SK-N-SH treated with all-trans-retinoic acid at 6 μM for 48 hours (cell line): Measurements from ENCODE around the gene MTCH1.
"Not testable (repeated sequence)": the region's sequence is repeated elsewhere in the genome, so short reads cannot be mapped to it uniquely, and the experiment has no call there.

ENCODE experiments used
- ATAC-seq: fragments of 200-7000 bp; cut with Tn5 transposase; 3 replicates; pipeline ENCODE4 v1.9.1; 2020; ENCODE audit warnings: mild to moderate bottlenecking, moderate library complexity
- ARNTL ChIP-seq: fragments of 450-650 bp; formaldehyde crosslinking; IDR thresholded peaks from 2 replicates; pipeline ENCODE4 v1.5.0; 2020; ENCODE audit warnings: low read depth, mild to moderate bottlenecking, moderate library complexity, borderline replicate concordance
- BACH2 ChIP-seq: fragments of 250-450 bp; sonication (Bioruptor Pico); IDR thresholded peaks from 2 replicates; pipeline ENCODE4 v1.9.0; 2021; ENCODE audit warnings: mild to moderate bottlenecking, borderline replicate concordance
- CREB5 ChIP-seq: fragments of 250-450 bp; sonication (Bioruptor Pico); IDR thresholded peaks from 2 replicates; pipeline ENCODE4 v1.5.1; 2020; ENCODE audit warnings: low read depth, mild to moderate bottlenecking, moderate library complexity
- CSDC2 ChIP-seq: fragments of 250-450 bp; sonication (Bioruptor Pico); IDR thresholded peaks from 2 replicates; pipeline ENCODE4 v1.5.0; 2020; ENCODE audit warnings: mild to moderate bottlenecking, moderate library complexity
- CSRNP3 ChIP-seq: fragments of 250-450 bp; sonication (Bioruptor Pico); IDR thresholded peaks from 2 replicates; pipeline ENCODE4 v1.5.1; 2021; ENCODE audit warnings: mild to moderate bottlenecking, moderate library complexity
- ESRRG ChIP-seq: fragments of 250-450 bp; sonication (Bioruptor Pico); IDR thresholded peaks from 2 replicates; pipeline ENCODE4 v1.6.1; 2021; ENCODE audit warnings: mild to moderate bottlenecking
- GLIS3 ChIP-seq: fragments of 250-450 bp; sonication (Bioruptor Pico); IDR thresholded peaks from 2 replicates; pipeline ENCODE4 v1.5.0; 2020; ENCODE audit warnings: mild to moderate bottlenecking, moderate library complexity
- ISL1 ChIP-seq: fragments of 250-450 bp; sonication (Bioruptor Pico); IDR thresholded peaks from 2 replicates; pipeline ENCODE4 v2.1.2; 2022; ENCODE audit warnings: mild to moderate bottlenecking, moderate library complexity
- OSR1 ChIP-seq: fragments of 250-450 bp; sonication (Bioruptor Pico); IDR thresholded peaks from 2 replicates; pipeline ENCODE4 v1.8.0; 2022; ENCODE audit warnings: moderate library complexity, mild to moderate bottlenecking, inconsistent platforms
- RARB ChIP-seq: fragments of 250-450 bp; sonication (Bioruptor Pico); IDR thresholded peaks from 2 replicates; pipeline ENCODE4 v1.8.0; 2021; ENCODE audit warnings: mild to moderate bottlenecking, moderate library complexity
- SNAI2 ChIP-seq: fragments of 250-450 bp; sonication (Bioruptor Pico); IDR thresholded peaks from 2 replicates; pipeline ENCODE4 v1.5.0; 2020; ENCODE audit warnings: mild to moderate bottlenecking, moderate library complexity
- TCF4 ChIP-seq: fragments of 250-450 bp; sonication (Bioruptor Pico); IDR thresholded peaks from 2 replicates; pipeline ENCODE4 v1.8.0; 2021; ENCODE audit warnings: mild to moderate bottlenecking, moderate library complexity, borderline replicate concordance
- ZC3H10 ChIP-seq: fragments of 250-450 bp; sonication (Bioruptor Pico); IDR thresholded peaks from 2 replicates; pipeline ENCODE4 v1.5.1; 2021; ENCODE audit warnings: mild to moderate bottlenecking, moderate library complexity
- ZFP3 ChIP-seq: fragments of 250-450 bp; sonication (Bioruptor Pico); IDR thresholded peaks from 2 replicates; pipeline ENCODE4 v1.5.0; 2020; ENCODE audit warnings: mild to moderate bottlenecking, moderate library complexity
- ZFP30 ChIP-seq: fragments of 450-650 bp; formaldehyde crosslinking; IDR thresholded peaks from 2 replicates; pipeline ENCODE4 v1.5.0; 2022; ENCODE audit warnings: mild to moderate bottlenecking, moderate library complexity
- ZNF565 ChIP-seq: fragments of 450-650 bp; formaldehyde crosslinking; conservative IDR thresholded peaks from 2 replicates; pipeline ENCODE4 v1.5.0; 2020; ENCODE audit warnings: low read depth, mild to moderate bottlenecking, moderate library complexity
- ZNF70 ChIP-seq: fragments of 450-650 bp; formaldehyde crosslinking; IDR thresholded peaks from 2 replicates; pipeline ENCODE4 v1.5.0; 2020; ENCODE audit warnings: mild to moderate bottlenecking, moderate library complexity
- ZNF8 ChIP-seq: fragments of 450-650 bp; formaldehyde crosslinking; IDR thresholded peaks from 2 replicates; pipeline ENCODE4 v1.5.0; 2020; ENCODE audit warnings: mild to moderate bottlenecking, moderate library complexity
- TF ChIP-seq, protein P1 (sequence below): fragments of 250-450 bp; sonication (Bioruptor Pico); IDR thresholded peaks from 2 replicates; pipeline ENCODE4 v1.8.0; 2020; ENCODE audit warnings: mild to moderate bottlenecking, moderate library complexity, borderline replicate concordance
- TF ChIP-seq, protein P2 (sequence below): fragments of 250-450 bp; sonication (Bioruptor Pico); IDR thresholded peaks from 2 replicates; pipeline ENCODE4 v1.8.0; 2021; ENCODE audit warnings: low read depth, mild to moderate bottlenecking, moderate library complexity, borderline replicate concordance

Gene MTCH1

GRCh38 chr6:36997811-36998722 lies 12.1 kb upstream of the MTCH1 start:
- no peak for TF ChIP-seq SNAI2 (CRISPR knock-in tag)
- TF ChIP-seq ZNF70 (CRISPR knock-in tag) = no peak
- TF ChIP-seq, protein P1, sequence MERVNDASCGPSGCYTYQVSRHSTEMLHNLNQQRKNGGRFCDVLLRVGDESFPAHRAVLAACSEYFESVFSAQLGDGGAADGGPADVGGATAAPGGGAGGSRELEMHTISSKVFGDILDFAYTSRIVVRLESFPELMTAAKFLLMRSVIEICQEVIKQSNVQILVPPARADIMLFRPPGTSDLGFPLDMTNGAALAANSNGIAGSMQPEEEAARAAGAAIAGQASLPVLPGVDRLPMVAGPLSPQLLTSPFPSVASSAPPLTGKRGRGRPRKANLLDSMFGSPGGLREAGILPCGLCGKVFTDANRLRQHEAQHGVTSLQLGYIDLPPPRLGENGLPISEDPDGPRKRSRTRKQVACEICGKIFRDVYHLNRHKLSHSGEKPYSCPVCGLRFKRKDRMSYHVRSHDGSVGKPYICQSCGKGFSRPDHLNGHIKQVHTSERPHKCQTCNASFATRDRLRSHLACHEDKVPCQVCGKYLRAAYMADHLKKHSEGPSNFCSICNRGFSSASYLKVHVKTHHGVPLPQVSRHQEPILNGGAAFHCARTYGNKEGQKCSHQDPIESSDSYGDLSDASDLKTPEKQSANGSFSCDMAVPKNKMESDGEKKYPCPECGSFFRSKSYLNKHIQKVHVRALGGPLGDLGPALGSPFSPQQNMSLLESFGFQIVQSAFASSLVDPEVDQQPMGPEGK (CRISPR knock-in tag) = no peak
- ATAC-seq = no peak

- ATAC-seq = not testable (repeated sequence)
These were observed 4.4 kb upstream of the MTCH1 start for GRCh38 chr6:36990401-36990800.

- no peak for TF ChIP-seq GLIS3 (CRISPR knock-in tag)
- no peak for ATAC-seq
These were observed 3.3 kb upstream of the MTCH1 start for GRCh38 chr6:36989264-36989663.

DNA sequence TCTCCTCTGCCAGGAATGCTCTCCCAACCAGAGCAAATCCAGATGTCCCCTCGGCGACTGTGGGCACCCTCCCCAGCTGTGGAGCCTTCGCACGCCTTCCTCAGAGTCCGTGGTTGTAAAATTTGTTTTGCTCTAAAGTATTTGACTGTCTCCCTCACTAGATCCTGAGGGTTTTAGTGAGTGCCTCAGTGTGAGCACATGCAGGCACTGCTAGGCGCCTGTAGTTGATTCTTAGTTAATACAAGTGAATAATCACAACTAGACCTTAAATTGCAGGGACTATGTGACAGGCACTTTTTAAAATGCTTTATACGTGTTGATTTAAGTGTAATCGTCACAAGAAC lies 680 bp upstream of the MTCH1 start:
- ATAC-seq = no peak
- 0 out of 2 replicates have a peak, but pooled peaks have one; percentile 12 for TF ChIP-seq TCF4 (CRISPR knock-in tag)
- TF ChIP-seq ZNF70 (CRISPR knock-in tag) = no peak
- TF ChIP-seq, all 23 proteins: peak for 1

DNA sequence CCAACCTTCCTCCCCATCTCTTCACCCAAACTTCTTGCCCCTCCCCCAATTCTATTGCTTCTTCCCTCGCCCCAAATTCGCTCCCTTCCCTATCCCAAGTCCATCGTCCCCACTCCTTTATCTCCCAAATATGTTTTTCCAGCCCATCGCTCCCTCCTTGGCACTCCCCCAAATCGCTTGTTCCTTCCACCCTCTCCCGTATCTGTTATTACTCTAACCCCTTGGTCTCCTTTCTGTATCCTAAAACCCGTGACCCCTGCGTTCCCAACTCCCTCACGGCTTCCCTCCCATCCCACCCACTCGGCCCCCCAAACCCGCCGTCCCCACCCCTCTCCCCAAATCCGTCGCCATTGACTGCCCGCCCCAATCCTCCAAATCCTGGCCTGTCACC lies 584 bp downstream of the MTCH1 start:
- no peak for TF ChIP-seq CREB5 (CRISPR knock-in tag)
- TF ChIP-seq ZNF8 = no peak
- TF ChIP-seq GLIS3 (CRISPR knock-in tag) = no peak
- no peak for TF ChIP-seq ESRRG
- no peak for TF ChIP-seq ZC3H10 (CRISPR knock-in tag)
- no peak for TF ChIP-seq CSDC2 (CRISPR knock-in tag)
- TF ChIP-seq ZNF565 (CRISPR knock-in tag) = no peak
- TF ChIP-seq BACH2 = no peak
- TF ChIP-seq SNAI2 (CRISPR knock-in tag) = no peak
- no peak for TF ChIP-seq ZFP30 (CRISPR knock-in tag)
- no peak for TF ChIP-seq OSR1 (CRISPR knock-in tag)
- TF ChIP-seq, protein P2, sequence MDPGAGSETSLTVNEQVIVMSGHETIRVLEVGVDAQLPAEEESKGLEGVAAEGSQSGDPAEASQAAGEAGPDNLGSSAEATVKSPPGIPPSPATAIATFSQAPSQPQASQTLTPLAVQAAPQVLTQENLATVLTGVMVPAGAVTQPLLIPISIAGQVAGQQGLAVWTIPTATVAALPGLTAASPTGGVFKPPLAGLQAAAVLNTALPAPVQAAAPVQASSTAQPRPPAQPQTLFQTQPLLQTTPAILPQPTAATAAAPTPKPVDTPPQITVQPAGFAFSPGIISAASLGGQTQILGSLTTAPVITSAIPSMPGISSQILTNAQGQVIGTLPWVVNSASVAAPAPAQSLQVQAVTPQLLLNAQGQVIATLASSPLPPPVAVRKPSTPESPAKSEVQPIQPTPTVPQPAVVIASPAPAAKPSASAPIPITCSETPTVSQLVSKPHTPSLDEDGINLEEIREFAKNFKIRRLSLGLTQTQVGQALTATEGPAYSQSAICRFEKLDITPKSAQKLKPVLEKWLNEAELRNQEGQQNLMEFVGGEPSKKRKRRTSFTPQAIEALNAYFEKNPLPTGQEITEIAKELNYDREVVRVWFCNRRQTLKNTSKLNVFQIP = no peak
- TF ChIP-seq ZFP3 (CRISPR knock-in tag) = no peak
- no peak for TF ChIP-seq ZNF70 (CRISPR knock-in tag)
- no peak for TF ChIP-seq CSRNP3
- TF ChIP-seq, protein P1 (CRISPR knock-in tag) = no peak
- TF ChIP-seq ARNTL = no peak
- TF ChIP-seq ISL1 (CRISPR knock-in tag) = no peak
- no peak for TF ChIP-seq RARB (CRISPR knock-in tag)
- TF ChIP-seq, all 23 proteins: peak for 0
- no peak for ATAC-seq
